PC-3 (cell line): ENCODE data around the gene NTHL1.

Experiments used
- CTCF ChIP-seq: fragments of 300-600 bp; sonication (generic); conservative IDR thresholded peaks from 2 replicates; pipeline ENCODE4 v1.5.1; 2017; ENCODE audit warnings: antibody characterized with exemption, low read depth, mild to moderate bottlenecking, low read length
- EZH2 ChIP-seq: fragments of 300-600 bp; sonication (generic); IDR thresholded peaks from one replicate; pipeline ENCODE4 v1.6.1; 2017; ENCODE audit warnings: antibody characterized with exemption, mild to moderate bottlenecking, low read length; ENCODE audit not compliant: unreplicated experiment

- TF ChIP-seq EZH2 (no peak), CTCF (no peak)
Measured at GRCh38 chr16:2037647-2038381, 9.8 kb downstream of the NTHL1 start.
